ENCODE measurements around the gene TRIM4.

The TRIM4 gene

GRCh38 chr7:99920149-99920548 lies 819 bp upstream of the TRIM4 start (continued):
- TF ChIP-seq PATZ1 (CRISPR knock-in tag; IDR thresholded peaks at IDR 0.05; ENCODE audit: borderline replicate concordance) (no peak), ZNF565 (CRISPR knock-in tag; conservative IDR thresholded peaks at IDR 0.05; ENCODE audit: low read depth) (no peak), ZNF8 (CRISPR knock-in tag; IDR thresholded peaks at IDR 0.05) (no peak), ZC3H10 (CRISPR knock-in tag; IDR thresholded peaks at IDR 0.05) (no peak), SNAI2 (CRISPR knock-in tag; IDR thresholded peaks at IDR 0.05) (no peak), RARB (CRISPR knock-in tag; IDR thresholded peaks at IDR 0.05) (no peak), ESRRG (CRISPR knock-in tag; IDR thresholded peaks at IDR 0.05) (no peak), TOX (CRISPR knock-in tag; IDR thresholded peaks at IDR 0.05; ENCODE audit: borderline replicate concordance) (no peak), OSR1 (CRISPR knock-in tag; IDR thresholded peaks at IDR 0.05) (no peak), CSRNP3 (CRISPR knock-in tag; IDR thresholded peaks at IDR 0.05) (no peak)

- TF ChIP-seq POU6F1 (CRISPR knock-in tag; IDR thresholded peaks at IDR 0.05; ENCODE audit: borderline replicate concordance, low read depth), result no peak
- no peak for TF ChIP-seq TSHZ2 (CRISPR knock-in tag; IDR thresholded peaks at IDR 0.05)
- no peak for TF ChIP-seq ARNTL (CRISPR knock-in tag; IDR thresholded peaks at IDR 0.05; ENCODE audit: borderline replicate concordance, low read depth)
- no peak for TF ChIP-seq CSDC2 (CRISPR knock-in tag; IDR thresholded peaks at IDR 0.05)
- no peak for TF ChIP-seq ZFP30 (CRISPR knock-in tag; IDR thresholded peaks at IDR 0.05)
- TF ChIP-seq ISL1 (CRISPR knock-in tag; IDR thresholded peaks at IDR 0.05), result no peak
- TF ChIP-seq PATZ1 (CRISPR knock-in tag; IDR thresholded peaks at IDR 0.05; ENCODE audit: borderline replicate concordance), result no peak
- TF ChIP-seq TOX (CRISPR knock-in tag; IDR thresholded peaks at IDR 0.05; ENCODE audit: borderline replicate concordance), result no peak
- TF ChIP-seq CREB5 (CRISPR knock-in tag; IDR thresholded peaks at IDR 0.05; ENCODE audit: low read depth), result no peak
- TF ChIP-seq PPARA (CRISPR knock-in tag; IDR thresholded peaks at IDR 0.05; ENCODE audit: borderline replicate concordance), result no peak
- TF ChIP-seq ESRRG (CRISPR knock-in tag; IDR thresholded peaks at IDR 0.05), result no peak
- TF ChIP-seq SNAI2 (CRISPR knock-in tag; IDR thresholded peaks at IDR 0.05), result no peak
- TF ChIP-seq GLIS3 (CRISPR knock-in tag; IDR thresholded peaks at IDR 0.05), result no peak
- TF ChIP-seq OSR1 (CRISPR knock-in tag; IDR thresholded peaks at IDR 0.05), result no peak
- TF ChIP-seq ZFP3 (CRISPR knock-in tag; IDR thresholded peaks at IDR 0.05), result no peak
- no peak for TF ChIP-seq ZNF70 (CRISPR knock-in tag; IDR thresholded peaks at IDR 0.05)
- TF ChIP-seq ZNF565 (CRISPR knock-in tag; conservative IDR thresholded peaks at IDR 0.05; ENCODE audit: low read depth), result no peak
- no peak for TF ChIP-seq ZNF8 (CRISPR knock-in tag; IDR thresholded peaks at IDR 0.05)
- no peak for ATAC-seq
Measured at GRCh38 chr7:99919814-99920112, 433 bp upstream of the TRIM4 start.
